GM12865 (cell line): Measurements from ENCODE around the gene NPHP4.

Experiments
- DNase-seq: peaks from one replicate; pipeline ENCODE4 v3.0.0; 2010; ENCODE audit warnings: low read depth
- H3K4me3 ChIP-seq: 2 replicates; pipeline ENCODE4 v1.5.1; 2011; ENCODE audit warnings: mild to moderate bottlenecking, low read depth, low read length, control low read depth
- CTCF ChIP-seq: IDR thresholded peaks from 2 replicates; pipeline ENCODE4 v1.5.1; 2011; ENCODE audit warnings: low read length, control low read depth, low read depth, inconsistent platforms; ENCODE audit not compliant: insufficient read depth; ENCODE audit errors: missing control alignments

NPHP4 gene

GRCh38 chr1:5962265-5963105 is 29.7 kb downstream of the NPHP4 start:
- H3K4me3 ChIP-seq = no peak overlapping the region
- no peak for DNase-seq
- TF ChIP-seq CTCF = no peak

GRCh38 chr1:5961601-5962000 is 30.6 kb downstream of the NPHP4 start:
- no peak overlapping the region for H3K4me3 ChIP-seq
- DNase-seq = no peak
- TF ChIP-seq CTCF = no peak

GRCh38 chr1:5960336-5960735 is 31.9 kb downstream of the NPHP4 start:
- no peak for DNase-seq
- H3K4me3 ChIP-seq = no peak overlapping the region
- TF ChIP-seq CTCF = no peak

- no peak overlapping the region for H3K4me3 ChIP-seq
- DNase-seq = no peak
- TF ChIP-seq CTCF = no peak
Measured at GRCh38 chr1:5959667-5960230, 32.5 kb downstream of the NPHP4 start.

- DNase-seq = no peak
- H3K4me3 ChIP-seq = no peak overlapping the region
- no peak for TF ChIP-seq CTCF
Measured at GRCh38 chr1:5959087-5959486, 33.1 kb downstream of the NPHP4 start.

GRCh38 chr1:5956022-5956830 is 36.0 kb downstream of the NPHP4 start:
- DNase-seq = no peak
- TF ChIP-seq CTCF = no peak
- H3K4me3 ChIP-seq = no peak overlapping the region
